B cell (primary cell): ENCODE data around the gene HOXD1. TPM values are rescaled to one million over a fixed set of nuclear protein-coding genes. Genes with fewer than 3 reads are reported as not detected.

ENCODE experiments used
- ATAC-seq: fragments of 200-7000 bp; cut with Tn5 transposase; one replicate; pipeline ENCODE4 v1.10.0; 2021; ENCODE audit warnings: low read depth, mild to moderate bottlenecking, moderate number of reproducible peaks, moderate library complexity
- CTCF ChIA-PET: fragments of 350-600 bp; sonication (Branson Sonifier 250); formaldehyde crosslinking; loops from one replicate; lab custom pipeline; 2021; ENCODE audit warnings: antibody characterized with exemption, inconsistent platforms; lab: Charles Lee
- POLR2A ChIA-PET: fragments of 350-600 bp; sonication (Branson Sonifier 250); formaldehyde crosslinking; loops from one replicate; lab custom pipeline; 2021; ENCODE audit warnings: antibody characterized with exemption; lab: Charles Lee
- DNase-seq: peaks from one replicate; pipeline ENCODE4 v3.0.0; 2013
- H2AFZ ChIP-seq: 2 replicates; pipeline ENCODE4 v1.6.1; 2012; ENCODE audit warnings: mild to moderate bottlenecking, low read depth, low read length; ENCODE audit not compliant: insufficient read depth, poor library complexity, severe bottlenecking
- H3K27ac ChIP-seq, 2 donors: 1 replicate in 1 of 2; 2 replicates in 1 of 2; pipeline ENCODE4 v1.5.1; 2012 to 2013; ENCODE audit warnings: low read length in 2 of 2, mild to moderate bottlenecking in 2 of 2, moderate library complexity in 1 of 2
- H3K27me3 ChIP-seq, 4 experiments: fragments of 200-600 bp in 1 of 4; sonication (generic) in 1 of 4; replicated peaks in 1 of 4; 1 replicate in 2 of 4; 2 replicates in 2 of 4; pipeline versions ENCODE4 v1.6.1 to v1.7.0; 2013 to 2016; ENCODE audit warnings: low read length in 3 of 4, mild to moderate bottlenecking in 2 of 4, mixed read lengths in 1 of 4, moderate library complexity in 1 of 4; ENCODE audit not compliant: insufficient read depth in 4 of 4, control insufficient read depth in 3 of 4; ENCODE audit errors: control extremely low read depth in 1 of 4
- H3K36me3 ChIP-seq, 2 experiments: replicated peaks in 1 of 2; 1 replicate in 1 of 2; 2 replicates in 1 of 2; pipeline versions ENCODE4 v1.6.1 to v1.7.1; 2013; ENCODE audit warnings: low read length in 1 of 2; ENCODE audit not compliant: insufficient read depth in 2 of 2, control insufficient read depth in 1 of 2; ENCODE audit errors: control extremely low read depth in 1 of 2, extremely low read depth in 1 of 2
- H3K4me1 ChIP-seq, 2 donors: fragments of 200-600 bp in 1 of 2; sonication (generic) in 1 of 2; 1 replicate in 1 of 2; 2 replicates in 1 of 2; pipeline versions ENCODE4 v1.5.1 to v1.6.1; 2013 to 2017; ENCODE audit warnings: low read length in 2 of 2; ENCODE audit not compliant: control insufficient read depth in 2 of 2, insufficient read depth in 2 of 2
- H3K4me2 ChIP-seq: replicated peaks from 2 replicates; pipeline ENCODE3; 2012; ENCODE audit warnings: mild to moderate bottlenecking, low read depth, low read length; ENCODE audit not compliant: poor library complexity, severe bottlenecking
- H3K4me3 ChIP-seq, 5 experiments: fragments of 200-600 bp in 1 of 5; sonication (generic) in 1 of 5; 1 replicate in 3 of 5; 2 replicates in 2 of 5; pipeline versions ENCODE4 v1.5.1 to v1.7.0; 2011 to 2016; ENCODE audit warnings: low read length in 4 of 5, mild to moderate bottlenecking in 4 of 5, low read depth in 2 of 5, control low read depth in 1 of 5, moderate library complexity in 1 of 5; ENCODE audit not compliant: insufficient read depth in 1 of 5; ENCODE audit errors: control extremely low read depth in 1 of 5, extremely low read depth in 1 of 5
- H3K79me2 ChIP-seq: fragments of 200-600 bp; sonication (generic); one replicate; pipeline ENCODE4 v1.6.0; 2016; ENCODE audit warnings: low read length; ENCODE audit not compliant: control insufficient read depth, insufficient read depth
- H3K9ac ChIP-seq: fragments of 200-600 bp; sonication (generic); 2 replicates; pipeline ENCODE4 v1.6.1; 2017; ENCODE audit warnings: mild to moderate bottlenecking, low read length, moderate library complexity
- H3K9me3 ChIP-seq, 3 donors: one replicate each; pipeline versions ENCODE4 v1.6.1 to v1.7.1; 2013; ENCODE audit warnings: low read length in 2 of 3; ENCODE audit not compliant: control insufficient read depth in 2 of 3, insufficient read depth in 1 of 3; ENCODE audit errors: control extremely low read depth in 1 of 3
- H4K20me1 ChIP-seq: 2 replicates; pipeline ENCODE4 v1.6.0; 2012; ENCODE audit warnings: mild to moderate bottlenecking, low read length; ENCODE audit not compliant: insufficient read depth, control insufficient read depth, poor library complexity, severe bottlenecking
- H3K27ac Mint-ChIP-seq: one replicate; pipeline ENCODE4 v1.8.0; 2021; ENCODE audit warnings: mixed read lengths
- H3K27me3 Mint-ChIP-seq: one replicate; pipeline ENCODE4 v1.8.0; 2021; ENCODE audit warnings: mixed read lengths
- H3K4me1 Mint-ChIP-seq: one replicate; pipeline ENCODE4 v1.8.0; 2021; ENCODE audit warnings: mixed read lengths
- H3K4me3 Mint-ChIP-seq: one replicate; pipeline ENCODE4 v1.8.0; 2021; ENCODE audit warnings: mixed read lengths
- H3K9me3 Mint-ChIP-seq: one replicate; pipeline ENCODE4 v1.8.0; 2022; ENCODE audit warnings: mixed read lengths; ENCODE audit not compliant: insufficient read depth
- CTCF ChIP-seq: fragments of 200-600 bp; IDR thresholded peaks from one replicate; pipeline ENCODE4 v1.8.0; 2022; ENCODE audit warnings: antibody characterized with exemption, mild to moderate bottlenecking
- EZH2 ChIP-seq: IDR thresholded peaks from 2 replicates; pipeline ENCODE4 v1.6.1; 2012; ENCODE audit warnings: borderline replicate concordance, low read depth, mild to moderate bottlenecking, moderate library complexity, low read length; ENCODE audit not compliant: insufficient read depth, poor library complexity, severe bottlenecking
- WGBS: methylation state at CpG from one replicate; pipeline ENCODE4 v1.1.5; 2013; ENCODE audit warnings: missing lambda C conversion rate; ENCODE audit not compliant: insufficient coverage; 5-methylcytosine and 5-hydroxymethylcytosine counted together
- intact Hi-C: fragments of 100-400 bp; cut with micrococcal nuclease; formaldehyde crosslinking; loops from one replicate; pipeline ENCODE4 v1.10.0; 2022
- polyA plus RNA-seq: library from polyadenylated mRNA; depleted of rRNA; stranded (reverse); fragments of >200 nt; gene quantifications from 2 replicates; pipeline ENCODE4 v1.2.3, GENCODE V29; 2012
- total RNA-seq, 2 donors: library from RNA; stranded (reverse); fragments of 120-200 nt in 1 of 2; gene quantifications; 1 replicate in 1 of 2; 2 replicates in 1 of 2; pipeline versions ENCODE4 v1.2.3 to v1.2.4, GENCODE V29; 2013 to 2022

Gene HOXD1
- total and polyA plus RNA-seq, 2 donors (not counting 1 experiment from before 2014, with no cell fraction given): not detected

- ChIA-PET POLR2A (no interaction called here), CTCF (interaction anchor here (0.5 to 0.6 kb wide), 2 partner anchors 20 to 491 kb away, joined by 3 read pairs; no protein-coding TSS in a partner anchor)
- H3K9me3 Mint-ChIP-seq: peaks cover 2% of the 10 kb centered on the region
- Histone ChIP-seq H3K9ac (no peak overlapping the region), H3K9me3 (peaks cover 0 to 69% (median 0%) of the 10 kb centered on the region in 3 donors), H4K20me1 (no peaks in the 10 kb centered on the region), H3K27ac (no peak overlapping the region), H3K79me2 (no peaks in the 10 kb centered on the region), H3K4me3 (no peak overlapping the region), H2AFZ (no peak overlapping the region), H3K36me3 (no peaks in the 10 kb centered on the region), H3K27me3 (peaks cover 0 to 93% (median 56%) of the 10 kb centered on the region in 4 experiments), H3K4me1 (peaks cover 12 to 21% of the 10 kb centered on the region in 2 donors), H3K4me2 (no peak overlapping the region)
- H3K4me3 Mint-ChIP-seq: no peak overlapping the region
- DNase-seq: no peak
- no peak for ATAC-seq
- H3K27ac Mint-ChIP-seq: no peak overlapping the region
- intact Hi-C loops: no loop called here
- TF ChIP-seq CTCF (no peak), EZH2 (no peak)
- WGBS: 21% methylated on average over 47 of the region's 50 CpGs
- H3K27me3 Mint-ChIP-seq: peaks cover 67% of the 10 kb centered on the region
- H3K4me1 Mint-ChIP-seq: peaks cover 9% of the 10 kb centered on the region
These were observed 28.1 kb upstream of the HOXD1 start for GRCh38 chr2:176160251-176160985.
